Mesenchymal stem cell (in vitro differentiated cells and primary cell): ENCODE data around the gene RNGTT.
"Not testable (repeated sequence)": the region's sequence is repeated elsewhere in the genome, so short reads cannot be mapped to it uniquely, and the experiment has no call there.

Source experiments
- DNase-seq: peaks from one replicate; pipeline ENCODE4 v3.0.0-alpha.2; 2013
- H2AFZ ChIP-seq: one replicate; pipeline ENCODE4 v1.6.1; 2013; ENCODE audit warnings: low read depth, mild to moderate bottlenecking, control low read depth, inconsistent platforms, low read length, moderate library complexity
- H2AK5ac ChIP-seq: 2 replicates; pipeline ENCODE4 v1.6.1; 2013; ENCODE audit warnings: low read length, moderate library complexity, mild to moderate bottlenecking, inconsistent platforms; ENCODE audit not compliant: severe bottlenecking
- H2BK120ac ChIP-seq: one replicate; pipeline ENCODE4 v1.6.1; 2013; ENCODE audit warnings: low read depth, mild to moderate bottlenecking, inconsistent platforms, low read length, moderate library complexity
- H2BK12ac ChIP-seq, 2 experiments: one replicate each; pipeline ENCODE4 v1.6.1; 2013; ENCODE audit warnings: inconsistent platforms in 2 of 2, low read length in 2 of 2, mild to moderate bottlenecking in 2 of 2, moderate library complexity in 2 of 2, control low read depth in 1 of 2
- H2BK15ac ChIP-seq: one replicate; pipeline ENCODE4 v1.6.1; 2013; ENCODE audit warnings: mild to moderate bottlenecking, low read depth, inconsistent platforms; ENCODE audit not compliant: poor library complexity, severe bottlenecking
- H2BK5ac ChIP-seq: 2 replicates; pipeline ENCODE4 v1.6.1; 2013; ENCODE audit warnings: low read depth, mild to moderate bottlenecking, low read length, control low read depth, inconsistent platforms; ENCODE audit not compliant: poor library complexity, severe bottlenecking
- H3K14ac ChIP-seq, 2 experiments: one replicate each; pipeline ENCODE4 v1.6.1; 2013; ENCODE audit warnings: inconsistent platforms in 2 of 2, low read length in 2 of 2, control low read depth in 1 of 2, mild to moderate bottlenecking in 1 of 2, moderate library complexity in 1 of 2
- H3K18ac ChIP-seq, 2 experiments: one replicate each; pipeline ENCODE4 v1.6.1; 2013; ENCODE audit warnings: inconsistent platforms in 2 of 2, low read length in 2 of 2, control low read depth in 1 of 2, low read depth in 1 of 2, mild to moderate bottlenecking in 1 of 2
- H3K23ac ChIP-seq, 2 experiments: one replicate each; pipeline ENCODE4 v1.6.1; 2013; ENCODE audit warnings: inconsistent platforms in 2 of 2, low read length in 2 of 2, mild to moderate bottlenecking in 2 of 2, moderate library complexity in 2 of 2, control low read depth in 1 of 2
- H3K27ac ChIP-seq: 2 replicates; pipeline ENCODE4 v1.5.1; 2013; ENCODE audit warnings: mild to moderate bottlenecking, moderate library complexity, low read length, control low read depth, inconsistent platforms; ENCODE audit not compliant: poor library complexity, severe bottlenecking
- H3K27me3 ChIP-seq, 2 experiments: 2 replicates each; pipeline versions ENCODE4 v1.6.1 to v1.7.0; 2013; ENCODE audit warnings: low read length in 2 of 2, mild to moderate bottlenecking in 2 of 2, moderate library complexity in 2 of 2, control low read depth in 1 of 2, inconsistent platforms in 1 of 2; ENCODE audit not compliant: control insufficient read depth in 1 of 2, insufficient read depth in 1 of 2
- H3K36me3 ChIP-seq, 2 experiments: 2 replicates each; pipeline versions ENCODE4 v1.6.1 to v1.7.0; 2013; ENCODE audit warnings: low read length in 2 of 2, control low read depth in 1 of 2, inconsistent platforms in 1 of 2, low read depth in 1 of 2, mild to moderate bottlenecking in 1 of 2; ENCODE audit not compliant: insufficient read depth in 2 of 2, control insufficient read depth in 1 of 2
- H3K4ac ChIP-seq, 2 experiments: one replicate each; pipeline ENCODE4 v1.6.1; 2013; ENCODE audit warnings: inconsistent platforms in 2 of 2, low read length in 2 of 2, mild to moderate bottlenecking in 2 of 2, moderate library complexity in 2 of 2, control low read depth in 1 of 2, low read depth in 1 of 2
- H3K4me1 ChIP-seq: 2 replicates; pipeline ENCODE4 v1.6.1; 2013; ENCODE audit warnings: low read depth, low read length, control low read depth; ENCODE audit not compliant: control insufficient read depth, insufficient read depth
- H3K4me2 ChIP-seq: 2 replicates; pipeline ENCODE4 v1.6.1; 2013; ENCODE audit warnings: low read length, mild to moderate bottlenecking, inconsistent platforms; ENCODE audit not compliant: poor library complexity, severe bottlenecking
- H3K4me3 ChIP-seq, 2 experiments: 2 replicates each; pipeline versions ENCODE4 v1.5.1 to v1.7.0; 2013; ENCODE audit warnings: low read length in 2 of 2, mild to moderate bottlenecking in 2 of 2, control low read depth in 1 of 2, low read depth in 1 of 2; ENCODE audit not compliant: insufficient read depth in 1 of 2
- H3K79me1 ChIP-seq: replicated peaks from 2 replicates; pipeline ENCODE4 v1.6.1; 2013; ENCODE audit warnings: mild to moderate bottlenecking, control low read depth, low read length, inconsistent platforms; ENCODE audit not compliant: poor library complexity, severe bottlenecking
- H3K9ac ChIP-seq: 2 replicates; pipeline ENCODE4 v1.7.0; 2013; ENCODE audit warnings: mild to moderate bottlenecking, low read length, moderate library complexity
- H3K9me3 ChIP-seq: 2 replicates; pipeline ENCODE4 v1.7.0; 2013; ENCODE audit warnings: mild to moderate bottlenecking, low read length; ENCODE audit not compliant: control insufficient read depth
- H4K8ac ChIP-seq: one replicate; pipeline ENCODE4 v1.6.1; 2013; ENCODE audit warnings: inconsistent platforms, mild to moderate bottlenecking, low read length, moderate library complexity
- H4K91ac ChIP-seq: one replicate; pipeline ENCODE4 v1.6.1; 2013; ENCODE audit warnings: mild to moderate bottlenecking, low read length, inconsistent platforms
- whole genome bisulfite sequencing: methylation state at CpG from one replicate; pipeline ENCODE4 v1.1.7; 2013; ENCODE audit warnings: mixed read lengths; 5-methylcytosine and 5-hydroxymethylcytosine counted together

RNGTT gene

GRCh38 chr6:88945415-88946008 is 17.9 kb downstream of the RNGTT start:
- H3K23ac ChIP-seq, result no peak overlapping the region
- no peak overlapping the region for H2BK12ac ChIP-seq
- no peak overlapping the region for H3K4ac ChIP-seq
- no peak overlapping the region for H2BK15ac ChIP-seq
- no peak overlapping the region for H3K14ac ChIP-seq
- H3K4me3 ChIP-seq, result no peak overlapping the region
- H3K9me3 ChIP-seq, result no peaks in the 10 kb centered on the region
- no peak overlapping the region for H3K4me2 ChIP-seq
- H2AK5ac ChIP-seq, result no peak overlapping the region
- H2BK5ac ChIP-seq, result no peak overlapping the region
- no peak overlapping the region for H2BK120ac ChIP-seq
- no peak overlapping the region for H4K91ac ChIP-seq
- no peak overlapping the region for H2AFZ ChIP-seq
- no peaks in the 10 kb centered on the region for H3K4me1 ChIP-seq
- no peak overlapping the region for H3K27ac ChIP-seq
- H4K8ac ChIP-seq, result no peak overlapping the region
- no peaks in the 10 kb centered on the region for H3K27me3 ChIP-seq
- H3K79me1 ChIP-seq, result peaks cover 29% of the 10 kb centered on the region
- WGBS, result 93% methylated on average over 6 of the region's 7 CpGs
- DNase-seq, result no peak
- peaks cover 0 to 1% of the 10 kb centered on the region in 2 experiments for H3K36me3 ChIP-seq
- H3K9ac ChIP-seq, result no peak overlapping the region
- H3K18ac ChIP-seq, result no peak overlapping the region

- no peak overlapping the region for H4K91ac ChIP-seq
- H3K23ac ChIP-seq, result no peak overlapping the region
- DNase-seq, result no peak
- peaks cover 7% of the 10 kb centered on the region for H3K9me3 ChIP-seq
- H3K36me3 ChIP-seq, result peaks cover 3 to 56% of the 10 kb centered on the region in 2 experiments
- H3K14ac ChIP-seq, result no peak overlapping the region
- no peak overlapping the region for H2BK120ac ChIP-seq
- H3K9ac ChIP-seq, result no peak overlapping the region
- WGBS, result 100% methylated on average over 2 of the region's 2 CpGs
- no peak overlapping the region for H2AFZ ChIP-seq
- no peak overlapping the region for H4K8ac ChIP-seq
- H3K4me2 ChIP-seq, result no peak overlapping the region
- H3K27me3 ChIP-seq, result no peaks in the 10 kb centered on the region
- H3K27ac ChIP-seq, result no peak overlapping the region
- H2BK12ac ChIP-seq, result no peak overlapping the region
- no peak overlapping the region for H3K18ac ChIP-seq
- no peaks in the 10 kb centered on the region for H3K4me1 ChIP-seq
- H2AK5ac ChIP-seq, result no peak overlapping the region
- H3K4ac ChIP-seq, result no peak overlapping the region
- H2BK5ac ChIP-seq, result no peak overlapping the region
- H3K79me1 ChIP-seq, result peaks cover 5% of the 10 kb centered on the region
- no peak overlapping the region for H3K4me3 ChIP-seq
- H2BK15ac ChIP-seq, result no peak overlapping the region
Observed at GRCh38 chr6:88933521-88933920, 29.9 kb downstream of the RNGTT start.

- H3K4me2 ChIP-seq, H3K4me1 ChIP-seq, H3K18ac ChIP-seq, H4K91ac ChIP-seq, DNase-seq, H2BK5ac ChIP-seq, H3K27ac ChIP-seq, H3K4ac ChIP-seq, H2AFZ ChIP-seq, H3K9ac ChIP-seq, H3K79me1 ChIP-seq, H3K23ac ChIP-seq, H3K4me3 ChIP-seq, H2BK15ac ChIP-seq, H2BK12ac ChIP-seq, H2AK5ac ChIP-seq, H3K27me3 ChIP-seq, H3K9me3 ChIP-seq, H4K8ac ChIP-seq, H3K14ac ChIP-seq, H2BK120ac ChIP-seq: not testable (repeated sequence)
- peaks cover 3 to 42% of the 10 kb centered on the region in 2 experiments for H3K36me3 ChIP-seq
- 95% methylated on average over 5 of the region's 5 CpGs for WGBS
Observed at GRCh38 chr6:88932019-88932418, 31.4 kb downstream of the RNGTT start.

- H2AFZ ChIP-seq, result no peak overlapping the region
- H2AK5ac ChIP-seq, result no peak overlapping the region
- H2BK5ac ChIP-seq, result no peak overlapping the region
- peaks cover 12% of the 10 kb centered on the region for H3K79me1 ChIP-seq
- no peak overlapping the region for H4K8ac ChIP-seq
- no peak overlapping the region for H3K27ac ChIP-seq
- H3K4ac ChIP-seq, result no peak overlapping the region
- H3K4me1 ChIP-seq, result no peaks in the 10 kb centered on the region
- H3K9me3 ChIP-seq, result no peaks in the 10 kb centered on the region
- H2BK12ac ChIP-seq, result no peak overlapping the region
- no peaks in the 10 kb centered on the region for H3K27me3 ChIP-seq
- H2BK120ac ChIP-seq, result no peak overlapping the region
- WGBS, result 86% methylated on average over 4 of the region's 4 CpGs
- peaks cover 3 to 10% of the 10 kb centered on the region in 2 experiments for H3K36me3 ChIP-seq
- H2BK15ac ChIP-seq, result no peak overlapping the region
- DNase-seq, result peak; percentile 48
- H3K9ac ChIP-seq, result no peak overlapping the region
- no peak overlapping the region for H3K18ac ChIP-seq
- no peak overlapping the region for H3K23ac ChIP-seq
- H4K91ac ChIP-seq, result no peak overlapping the region
- H3K4me2 ChIP-seq, result no peak overlapping the region
- no peak overlapping the region for H3K4me3 ChIP-seq
- no peak overlapping the region for H3K14ac ChIP-seq
Observed at GRCh38 chr6:88922775-88923548, 40.5 kb downstream of the RNGTT start.
